Epithelial cell of esophagus (primary cell): Measurements from ENCODE around the gene KIAA0825.

Source experiments
- DNase-seq: peaks from one replicate; pipeline ENCODE4 v3.0.0; 2010; ENCODE audit warnings: low read depth
- H3K4me3 ChIP-seq: 2 replicates; pipeline ENCODE4 v1.5.1; 2011; ENCODE audit warnings: mild to moderate bottlenecking, low read length, control low read depth
- TF ChIP-seq, protein P1 (sequence below): IDR thresholded peaks from 2 replicates; pipeline ENCODE4 v1.5.1; 2011; ENCODE audit warnings: low read depth, mild to moderate bottlenecking, low read length, control low read depth, inconsistent platforms; ENCODE audit not compliant: insufficient read depth; ENCODE audit errors: missing control alignments

KIAA0825 gene

DNA sequence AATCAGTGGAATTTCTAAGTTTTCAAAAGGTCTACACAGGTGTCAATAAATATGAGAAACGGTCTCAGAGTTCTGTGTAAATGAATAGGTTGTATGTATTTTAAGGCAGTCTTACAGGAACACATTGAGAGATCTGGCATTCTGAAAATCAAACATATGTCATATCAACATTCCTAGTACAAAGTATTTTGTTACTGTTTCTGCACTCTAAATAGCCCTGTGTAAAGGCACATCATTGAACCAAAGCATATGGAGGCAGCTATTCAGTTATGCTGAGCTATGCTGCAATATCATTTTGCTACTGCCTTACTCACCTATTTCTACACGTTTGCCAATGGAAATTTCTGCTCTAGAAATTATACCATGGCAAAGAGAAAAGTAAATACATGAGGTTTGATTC is 379.1 kb downstream of the KIAA0825 start:
- no peak overlapping the region for H3K4me3 ChIP-seq
- TF ChIP-seq, protein P1, sequence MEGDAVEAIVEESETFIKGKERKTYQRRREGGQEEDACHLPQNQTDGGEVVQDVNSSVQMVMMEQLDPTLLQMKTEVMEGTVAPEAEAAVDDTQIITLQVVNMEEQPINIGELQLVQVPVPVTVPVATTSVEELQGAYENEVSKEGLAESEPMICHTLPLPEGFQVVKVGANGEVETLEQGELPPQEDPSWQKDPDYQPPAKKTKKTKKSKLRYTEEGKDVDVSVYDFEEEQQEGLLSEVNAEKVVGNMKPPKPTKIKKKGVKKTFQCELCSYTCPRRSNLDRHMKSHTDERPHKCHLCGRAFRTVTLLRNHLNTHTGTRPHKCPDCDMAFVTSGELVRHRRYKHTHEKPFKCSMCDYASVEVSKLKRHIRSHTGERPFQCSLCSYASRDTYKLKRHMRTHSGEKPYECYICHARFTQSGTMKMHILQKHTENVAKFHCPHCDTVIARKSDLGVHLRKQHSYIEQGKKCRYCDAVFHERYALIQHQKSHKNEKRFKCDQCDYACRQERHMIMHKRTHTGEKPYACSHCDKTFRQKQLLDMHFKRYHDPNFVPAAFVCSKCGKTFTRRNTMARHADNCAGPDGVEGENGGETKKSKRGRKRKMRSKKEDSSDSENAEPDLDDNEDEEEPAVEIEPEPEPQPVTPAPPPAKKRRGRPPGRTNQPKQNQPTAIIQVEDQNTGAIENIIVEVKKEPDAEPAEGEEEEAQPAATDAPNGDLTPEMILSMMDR = no peak
- no peak for DNase-seq

DNA sequence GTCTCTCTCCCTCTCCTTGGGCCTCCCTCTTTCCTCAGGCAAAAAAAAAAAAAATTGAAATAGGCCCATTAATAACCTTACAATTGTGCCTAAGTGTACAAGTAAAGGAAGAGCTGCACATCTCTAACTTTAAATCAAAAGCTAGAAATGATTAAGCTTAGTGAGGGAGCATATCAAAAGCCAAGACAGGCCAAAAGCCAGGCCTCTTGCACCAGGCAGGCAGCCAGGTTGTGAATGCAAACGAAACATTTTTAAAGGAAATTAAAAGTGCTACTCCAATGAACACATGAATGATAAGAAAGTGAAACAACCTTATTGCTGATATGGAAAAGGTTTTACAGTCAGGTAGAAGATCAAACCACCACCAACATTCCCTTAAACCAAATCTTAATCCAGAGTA is 383.4 kb downstream of the KIAA0825 start:
- H3K4me3 ChIP-seq = no peak overlapping the region

DNA sequence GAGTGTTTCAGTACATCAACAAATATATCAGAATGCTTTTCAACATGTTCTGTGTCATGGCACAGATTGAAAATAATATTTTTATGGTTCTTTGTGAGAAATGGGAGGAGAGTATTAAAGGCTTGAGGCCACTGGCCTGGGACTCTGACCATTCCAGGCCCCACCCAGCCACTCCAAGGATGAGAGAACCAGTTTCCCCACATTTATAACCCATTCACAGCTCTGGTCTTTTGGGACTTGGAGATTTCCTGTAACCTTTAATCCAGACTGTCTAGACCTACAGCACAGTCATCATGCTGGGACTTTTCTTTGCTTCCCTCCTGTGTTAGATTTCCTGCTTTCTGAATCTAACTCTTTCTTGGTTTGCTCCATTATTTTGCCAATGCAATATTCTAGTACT is 389.6 kb downstream of the KIAA0825 start:
- DNase-seq = peak; percentile 45
- TF ChIP-seq, protein P1 = no peak
- no peak overlapping the region for H3K4me3 ChIP-seq

More for the DNA sequence above, 383.4 kb downstream of the KIAA0825 start:
- DNase-seq = no peak
- TF ChIP-seq, protein P1 = no peak

DNA sequence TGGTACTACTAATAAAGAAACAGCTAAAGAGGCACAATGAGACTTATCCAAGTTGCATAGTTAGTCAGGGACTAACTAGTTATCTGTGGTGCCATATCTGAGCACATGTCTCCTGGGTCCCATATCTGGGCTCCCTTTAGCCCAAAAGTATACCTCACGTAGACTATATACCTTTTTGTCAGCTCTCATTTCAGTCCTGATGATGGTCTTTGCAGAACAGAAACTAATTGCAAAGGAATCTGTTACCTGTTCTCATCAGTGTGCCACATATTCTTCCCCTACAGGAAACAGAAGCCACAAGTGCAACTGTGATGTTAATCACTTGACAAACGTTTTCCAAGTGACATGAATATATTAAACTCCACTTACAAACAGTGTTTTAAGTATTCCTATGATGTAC is 395.2 kb downstream of the KIAA0825 start:
- DNase-seq = no peak
- TF ChIP-seq, protein P1 = no peak
- H3K4me3 ChIP-seq = no peak overlapping the region

DNA sequence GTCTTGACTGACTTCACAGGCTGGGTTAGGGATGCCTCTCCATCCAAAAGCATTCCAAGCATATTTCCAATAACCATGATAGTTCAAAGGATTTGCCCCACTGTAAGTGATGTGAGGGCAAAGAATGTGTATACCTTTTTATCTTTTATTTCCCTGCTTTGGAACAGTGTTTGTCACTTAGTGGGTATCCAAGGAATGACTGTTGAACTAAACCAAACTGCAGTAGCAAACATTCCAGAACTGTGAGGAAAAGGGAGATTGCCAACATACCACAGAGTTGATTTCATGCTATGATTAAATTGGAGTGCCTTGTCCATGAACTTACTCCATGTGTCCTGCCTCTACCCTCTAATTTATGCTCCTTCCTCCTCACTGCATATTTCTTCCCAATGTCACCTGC is 400.0 kb downstream of the KIAA0825 start:
- peak; percentile 49 for DNase-seq
- TF ChIP-seq, protein P1 = no peak
- H3K4me3 ChIP-seq = no peak overlapping the region

DNA sequence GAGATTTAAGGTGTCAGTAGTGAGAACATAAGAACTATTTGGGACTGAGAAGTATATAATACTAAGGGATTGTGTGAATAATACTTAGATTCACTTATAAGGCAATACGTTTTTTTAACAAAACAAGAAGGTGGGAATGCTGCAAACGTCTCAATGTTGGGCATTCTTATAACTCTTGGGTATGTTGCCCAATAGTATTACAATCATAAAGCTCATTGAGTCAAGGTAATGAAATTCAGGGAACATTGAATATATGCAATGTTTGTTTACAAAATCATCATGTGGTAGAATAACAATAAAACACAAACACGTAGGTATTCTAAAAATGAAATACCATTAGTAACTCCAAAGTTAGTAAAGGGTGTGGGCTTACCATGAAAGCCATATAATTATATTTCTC is 400.7 kb downstream of the KIAA0825 start:
- TF ChIP-seq, protein P1 = no peak
- H3K4me3 ChIP-seq = no peak overlapping the region
- DNase-seq = no peak

DNA sequence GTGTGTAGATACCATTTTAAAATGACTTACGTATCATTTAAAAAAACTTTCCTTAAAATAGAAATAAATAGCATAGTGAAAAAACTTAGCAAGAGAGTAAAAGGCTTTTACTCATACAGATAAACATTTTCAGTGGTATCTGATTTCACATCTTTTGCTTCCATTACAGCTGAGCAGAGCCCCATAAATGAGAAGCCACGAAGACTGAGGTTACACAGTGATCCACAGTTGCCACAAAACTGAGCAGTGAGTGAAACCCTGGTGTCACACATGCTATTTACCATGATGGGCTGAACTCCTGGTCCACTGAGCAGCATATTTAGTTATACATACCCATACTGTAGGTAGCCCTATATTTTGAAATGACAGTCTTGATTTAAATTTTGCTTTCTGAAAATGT is 401.2 kb downstream of the KIAA0825 start:
- no peak overlapping the region for H3K4me3 ChIP-seq
- TF ChIP-seq, protein P1 = no peak
- no peak for DNase-seq
